ENCODE measurements around the gene ZNF362.

The ZNF362 gene

GRCh38 chr1:33269621-33270020 is 13.3 kb downstream of the ZNF362 start:
- DNase-seq, result no peak

GRCh38 chr1:33270379-33270778 is 14.1 kb downstream of the ZNF362 start:
- DNase-seq, result no peak

- no peak for DNase-seq
These were observed 14.6 kb downstream of the ZNF362 start for GRCh38 chr1:33270808-33271465.

- DNase-seq, result no peak
These were observed 15.6 kb downstream of the ZNF362 start for GRCh38 chr1:33271666-33272505.

- DNase-seq, result no peak
These were observed 16.2 kb downstream of the ZNF362 start for GRCh38 chr1:33272509-33272908.

GRCh38 chr1:33272930-33273329 is 16.6 kb downstream of the ZNF362 start:
- no peak for DNase-seq

GRCh38 chr1:33273406-33273805 is 17.1 kb downstream of the ZNF362 start:
- DNase-seq, result no peak

- DNase-seq, result no peak
These were observed 17.7 kb downstream of the ZNF362 start for GRCh38 chr1:33273961-33274371.

- DNase-seq, result no peak
These were observed 18.2 kb downstream of the ZNF362 start for GRCh38 chr1:33274446-33274845.

- DNase-seq, result no peak
These were observed 18.9 kb downstream of the ZNF362 start for GRCh38 chr1:33275195-33275594.

- no peak for DNase-seq
These were observed 19.6 kb downstream of the ZNF362 start for GRCh38 chr1:33275706-33276572.

GRCh38 chr1:33276573-33277298 is 20.4 kb downstream of the ZNF362 start:
- no peak for DNase-seq

- no peak for DNase-seq
These were observed 21.3 kb downstream of the ZNF362 start for GRCh38 chr1:33277488-33278084.

GRCh38 chr1:33280091-33280661 is 23.9 kb downstream of the ZNF362 start:
- DNase-seq, result no peak

GRCh38 chr1:33281554-33282303 is 25.4 kb downstream of the ZNF362 start:
- no peak for DNase-seq

GRCh38 chr1:33282791-33283190 is 26.5 kb downstream of the ZNF362 start:
- no peak for DNase-seq

- DNase-seq, result no peak
These were observed 27.8 kb downstream of the ZNF362 start for GRCh38 chr1:33284049-33284448.

GRCh38 chr1:33286451-33287185 is 30.3 kb downstream of the ZNF362 start:
- DNase-seq, result no peak

GRCh38 chr1:33287317-33287716 is 31.0 kb downstream of the ZNF362 start:
- DNase-seq, result no peak
